ENCODE measurements around the gene MYH9. TPM values are rescaled to one million over a fixed set of nuclear protein-coding genes. Genes with fewer than 3 reads are reported as not detected.
"Not testable (repeated sequence)": the region's sequence is repeated elsewhere in the genome, so short reads cannot be mapped to it uniquely, and the experiment has no call there.

MYH9 gene
- total and polyA plus RNA-seq, 11 donors = 109 to 482 (median 238) TPM

DNA sequence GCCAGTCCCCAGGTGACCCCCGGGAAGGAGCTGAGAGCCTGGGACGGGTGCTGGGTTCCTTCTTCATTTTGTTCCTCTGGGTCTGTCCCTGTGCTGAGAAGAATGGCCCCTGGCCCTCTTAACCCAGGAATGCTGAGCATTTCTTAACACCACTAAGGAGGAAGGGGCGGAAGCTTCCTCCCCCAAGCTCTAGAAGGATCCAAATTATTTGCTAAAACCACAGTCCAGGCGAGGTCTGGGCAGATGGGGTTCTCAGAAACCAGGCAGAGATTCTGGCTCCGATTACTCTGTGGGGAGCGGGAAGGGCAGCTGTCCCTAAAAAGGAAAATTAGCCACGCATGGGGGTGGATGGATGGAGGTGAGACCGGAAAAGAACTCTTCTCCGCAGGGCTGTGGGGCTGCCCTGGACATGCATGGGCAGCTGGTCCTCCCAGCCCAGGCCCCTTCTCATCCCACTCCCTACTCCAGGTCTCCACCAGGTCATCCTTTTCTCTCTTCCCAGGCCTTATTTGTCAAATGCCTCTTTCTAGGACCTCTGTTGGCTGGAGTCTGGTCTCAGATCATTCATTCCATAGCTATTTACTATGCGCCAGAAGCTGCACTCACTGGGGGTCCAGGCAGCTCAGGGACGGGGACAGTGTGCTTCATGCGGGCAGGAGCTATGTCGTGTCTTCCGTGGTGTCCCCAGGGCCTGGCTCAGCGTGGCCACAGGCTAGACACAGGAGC lies 45.0 kb upstream of the MYH9 start:
- Histone ChIP-seq H3K4me3 (no peak overlapping the region), H3K36me3 (no peaks in the 10 kb centered on the region), H3K27ac (no peak overlapping the region), H3K4me1 (peaks cover 0 to 24% (median 0%) of the 10 kb centered on the region in 12 donors), H3K9me3 (no peaks in the 10 kb centered on the region), H3K27me3 (no peaks in the 10 kb centered on the region)
- intact Hi-C loops (cut with DNase I) = no loop called here
- TF ChIP-seq CTCF (IDR thresholded peaks at IDR 0.05) (no peak), POLR2A (IDR thresholded peaks at IDR 0.05) (no peak)
- ATAC-seq (peak in 1 of 4 donors; percentile 27), DNase-seq (no peak)
- 80 to 90% (median 84%) methylated on average over 14 to 15 of the region's 15 CpGs for WGBS, 4 donors

GRCh38 chr22:36431977-36432376 lies 44.2 kb upstream of the MYH9 start:
- intact Hi-C loops (cut with DNase I) = no loop called here
- TF ChIP-seq POLR2A (IDR thresholded peaks at IDR 0.05) (no peak), CTCF (IDR thresholded peaks at IDR 0.05) (no peak)
- 86 to 98% (median 91%) methylated on average over 9 of the region's 9 CpGs for WGBS, 4 donors
- Histone ChIP-seq H3K4me3 (no peak overlapping the region), H3K4me1 (peaks cover 0 to 29% (median 3%) of the 10 kb centered on the region in 12 donors), H3K27ac (no peak overlapping the region), H3K36me3 (no peaks in the 10 kb centered on the region), H3K9me3 (no peaks in the 10 kb centered on the region), H3K27me3 (no peaks in the 10 kb centered on the region)
- DNase-seq (no peak), ATAC-seq (no peak)

- intact Hi-C loops (cut with DNase I) = no loop called here
- Histone ChIP-seq H3K4me1 (peaks cover 0 to 31% (median 12%) of the 10 kb centered on the region in 12 donors), H3K36me3 (no peaks in the 10 kb centered on the region), H3K27ac (no peak overlapping the region), H3K9me3 (no peaks in the 10 kb centered on the region), H3K4me3 (no peak overlapping the region), H3K27me3 (no peaks in the 10 kb centered on the region)
- 84 to 91% (median 86%) methylated on average over 8 to 9 of the region's 9 CpGs for WGBS, 4 donors
- no peak for TF ChIP-seq POLR2A (IDR thresholded peaks at IDR 0.05)
- TF ChIP-seq CTCF (IDR thresholded peaks at IDR 0.05) = no peak
- DNase-seq (no peak), ATAC-seq (no peak)
Observed at GRCh38 chr22:36430863-36431262, 43.1 kb upstream of the MYH9 start.

- intact Hi-C loops (cut with DNase I); H3K27ac ChIP-seq; H3K4me3 ChIP-seq; H3K9me3 ChIP-seq; ATAC-seq; H3K27me3 ChIP-seq; DNase-seq; H3K36me3 ChIP-seq: not testable (repeated sequence)
- peaks cover 0 to 51% (median 14%) of the 10 kb centered on the region in 12 donors for H3K4me1 ChIP-seq
- WGBS, 4 donors = 84 to 86% (median 85%) methylated on average over 11 of the region's 11 CpGs
Observed at GRCh38 chr22:36427952-36428351, 40.2 kb upstream of the MYH9 start.

Measured in heart left ventricle (tissue), 16 donors.